Keratinocyte (primary cell): ENCODE data around the gene HIPK4.

Experiments used
- EZH2 ChIP-seq: IDR thresholded peaks from one replicate; pipeline ENCODE4 v1.6.1; 2012; ENCODE audit warnings: inconsistent platforms, mild to moderate bottlenecking, low read length, moderate library complexity
- TF ChIP-seq, protein P1 (sequence below), 3 experiments: IDR thresholded peaks in 1 of 3; conservative IDR thresholded peaks in 1 of 3; optimal IDR thresholded peaks in 1 of 3; 2 replicates in 2 of 3; 3 replicates in 1 of 3; pipeline versions ENCODE3 to v1.5.1; 2011; ENCODE audit warnings: low read length in 3 of 3, mild to moderate bottlenecking in 3 of 3, moderate library complexity in 2 of 3, control low read depth in 1 of 3, inconsistent platforms in 1 of 3; ENCODE audit not compliant: insufficient read depth in 2 of 3; ENCODE audit errors: extremely low read depth in 1 of 3

DNA sequence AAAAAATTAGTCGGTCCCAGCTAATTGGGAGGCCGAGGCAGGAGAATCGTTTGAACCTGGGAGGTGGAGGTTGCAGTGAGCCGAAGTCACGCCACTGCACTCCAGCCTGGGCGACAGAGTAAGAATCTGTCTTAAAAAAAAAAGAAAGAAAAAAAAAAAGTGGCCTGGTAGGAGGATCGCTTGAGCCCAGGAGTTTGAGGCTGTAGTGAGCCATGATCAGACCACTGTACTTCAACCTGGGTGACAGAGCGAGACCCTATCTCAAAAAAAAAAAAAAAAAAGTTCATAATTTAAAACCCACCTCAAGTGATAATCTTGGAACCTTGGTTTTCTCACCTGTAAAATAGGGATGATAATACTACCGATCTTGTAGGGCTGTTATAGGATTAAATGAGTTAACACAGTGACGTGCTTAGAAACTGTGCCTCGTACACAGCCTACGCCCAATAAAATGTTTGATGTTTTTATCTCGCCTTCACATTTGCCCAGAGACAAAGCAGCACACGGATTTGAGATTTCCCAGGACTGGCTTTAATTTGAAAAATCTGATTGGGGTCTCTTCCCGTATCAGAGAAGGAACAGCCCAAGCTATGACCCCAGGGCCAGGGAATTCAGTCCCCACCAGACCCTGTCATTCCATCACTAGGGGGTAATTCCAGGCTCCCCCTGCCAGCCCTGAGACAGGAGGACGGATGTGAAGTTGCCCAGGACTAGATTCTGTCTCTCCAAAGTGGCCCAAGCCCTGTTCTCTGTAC lies 32.2 kb upstream of the HIPK4 start:
- TF ChIP-seq, protein P1, sequence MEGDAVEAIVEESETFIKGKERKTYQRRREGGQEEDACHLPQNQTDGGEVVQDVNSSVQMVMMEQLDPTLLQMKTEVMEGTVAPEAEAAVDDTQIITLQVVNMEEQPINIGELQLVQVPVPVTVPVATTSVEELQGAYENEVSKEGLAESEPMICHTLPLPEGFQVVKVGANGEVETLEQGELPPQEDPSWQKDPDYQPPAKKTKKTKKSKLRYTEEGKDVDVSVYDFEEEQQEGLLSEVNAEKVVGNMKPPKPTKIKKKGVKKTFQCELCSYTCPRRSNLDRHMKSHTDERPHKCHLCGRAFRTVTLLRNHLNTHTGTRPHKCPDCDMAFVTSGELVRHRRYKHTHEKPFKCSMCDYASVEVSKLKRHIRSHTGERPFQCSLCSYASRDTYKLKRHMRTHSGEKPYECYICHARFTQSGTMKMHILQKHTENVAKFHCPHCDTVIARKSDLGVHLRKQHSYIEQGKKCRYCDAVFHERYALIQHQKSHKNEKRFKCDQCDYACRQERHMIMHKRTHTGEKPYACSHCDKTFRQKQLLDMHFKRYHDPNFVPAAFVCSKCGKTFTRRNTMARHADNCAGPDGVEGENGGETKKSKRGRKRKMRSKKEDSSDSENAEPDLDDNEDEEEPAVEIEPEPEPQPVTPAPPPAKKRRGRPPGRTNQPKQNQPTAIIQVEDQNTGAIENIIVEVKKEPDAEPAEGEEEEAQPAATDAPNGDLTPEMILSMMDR (optimal IDR thresholded peaks at IDR 0.05 in 1 of 3, IDR thresholded peaks at IDR 0.05 in 1 of 3, conservative IDR thresholded peaks at IDR 0.05 in 1 of 3; ENCODE audit: extremely low read depth in 1 of 3, insufficient read depth in 2 of 3, low read length in 3 of 3) = no peak
- no peak for TF ChIP-seq EZH2
